Lower leg skin (tissue), 3 donors: Measurements from ENCODE around the gene WDR18.

ENCODE experiments used
- CTCF ChIP-seq, 3 donors: fragments of 450-650 bp; IDR thresholded peaks; one replicate each; pipeline ENCODE4 v1.5.1; 2016; ENCODE audit warnings: antibody characterized with exemption in 3 of 3, mild to moderate bottlenecking in 3 of 3, moderate library complexity in 2 of 3
- POLR2A ChIP-seq, 2 donors: fragments of 450-650 bp; IDR thresholded peaks; one replicate each; pipeline ENCODE4 v1.6.1; 2016 to 2017; ENCODE audit warnings: antibody characterized with exemption in 2 of 2, mild to moderate bottlenecking in 1 of 2, moderate library complexity in 1 of 2

DNA sequence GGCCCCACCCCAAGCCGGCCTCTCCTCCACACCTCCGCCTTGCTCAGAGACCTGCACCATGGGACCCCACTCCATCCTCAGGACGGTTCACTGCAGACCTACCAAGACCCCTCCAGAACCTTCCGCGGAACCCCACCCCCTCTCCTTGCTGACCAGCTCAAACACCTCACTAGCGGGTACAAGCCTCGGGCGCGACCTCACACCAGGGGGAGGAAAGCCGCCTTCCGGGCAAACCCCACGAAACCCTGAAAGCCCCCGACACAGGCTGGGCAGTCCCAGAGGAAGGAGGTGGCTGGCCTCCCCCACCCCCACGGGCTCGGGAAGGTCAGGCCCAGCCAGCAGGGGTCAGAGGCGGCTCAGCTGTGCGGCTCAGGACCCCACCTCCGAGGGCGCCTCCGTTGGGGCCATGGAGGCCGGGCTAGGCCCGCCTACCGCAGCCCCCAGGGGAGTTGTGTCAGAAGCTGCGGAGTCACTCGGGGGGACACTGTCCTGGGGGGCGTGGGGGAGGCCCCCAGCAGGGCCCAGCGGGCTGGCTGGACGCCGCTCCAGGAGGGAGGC lies 25.9 kb downstream of the WDR18 start:
- TF ChIP-seq POLR2A (IDR thresholded peaks at IDR 0.05) (no peak), CTCF (IDR thresholded peaks at IDR 0.05) (no peak)
